PC-9 (cell line): ENCODE measurements around the gene CCDC85C. TPM values are rescaled to one million over a fixed set of nuclear protein-coding genes. Genes with fewer than 3 reads are reported as not detected.

Source experiments
- BruUV-seq: library from RNA; stranded (reverse); fragments of 400-500 nt; replicated peaks from 2 replicates; lab custom pipeline; 2021; lab: Mats Ljungman, UMichigan
- CTCF ChIA-PET: fragments of 300-600 bp; sonication (Branson Sonifier 250); formaldehyde crosslinking; loops from one replicate; lab custom pipeline; 2022; ENCODE audit warnings: antibody characterized with exemption; lab: Charles Lee
- POLR2A ChIA-PET: fragments of 300-600 bp; sonication (Branson Sonifier 250); formaldehyde crosslinking; loops from one replicate; lab custom pipeline; 2022; ENCODE audit warnings: antibody characterized with exemption; ENCODE audit not compliant: unreplicated experiment; lab: Charles Lee
- DNase-seq, 2 experiments: peaks; one replicate each; pipeline versions ENCODE4 v3.0.0 to v3.0.0-alpha.2; 2015 to 2022; ENCODE audit warnings: mixed read lengths in 1 of 2
- H2AFZ ChIP-seq: fragments of 200-600 bp; sonication (generic); 2 replicates; pipeline ENCODE4 v1.8.1; 2017; ENCODE audit warnings: antibody characterized with exemption
- H3F3A ChIP-seq: fragments of 200-600 bp; sonication (generic); 2 replicates; pipeline ENCODE4 v1.8.1; 2017; ENCODE audit warnings: antibody characterized with exemption, mild to moderate bottlenecking, low read depth; ENCODE audit not compliant: insufficient read depth
- H3K27ac ChIP-seq: fragments of 200-600 bp; sonication (generic); 2 replicates; pipeline ENCODE4 v1.6.1; 2016; ENCODE audit warnings: mixed run types
- H3K27me3 ChIP-seq: fragments of 200-600 bp; sonication (generic); 2 replicates; pipeline ENCODE4 v1.6.1; 2016; ENCODE audit warnings: low read depth, mixed run types; ENCODE audit not compliant: insufficient read depth
- H3K36me3 ChIP-seq: fragments of 200-600 bp; sonication (generic); 2 replicates; pipeline ENCODE4 v1.6.1; 2016; ENCODE audit warnings: low read depth, mixed run types
- H3K4me1 ChIP-seq: fragments of 200-600 bp; sonication (generic); replicated peaks from 2 replicates; pipeline ENCODE4 v1.6.1; 2016; ENCODE audit warnings: mixed run types; ENCODE audit not compliant: insufficient read depth
- H3K4me2 ChIP-seq: fragments of 200-600 bp; sonication (generic); 2 replicates; pipeline ENCODE4 v1.6.1; 2017; ENCODE audit warnings: mixed run types
- H3K4me3 ChIP-seq: fragments of 200-600 bp; sonication (generic); 2 replicates; pipeline ENCODE4 v1.6.1; 2016; ENCODE audit warnings: mixed run types
- H3K79me2 ChIP-seq: fragments of 200-600 bp; sonication (generic); 2 replicates; pipeline ENCODE4 v1.6.1; 2017; ENCODE audit warnings: low read depth, mixed run types
- H3K9me2 ChIP-seq: fragments of 200-600 bp; sonication (generic); 2 replicates; pipeline ENCODE4 v1.8.1; 2017; ENCODE audit warnings: mild to moderate bottlenecking; ENCODE audit not compliant: insufficient read depth
- H3K9me3 ChIP-seq: fragments of 200-600 bp; sonication (generic); 2 replicates; pipeline ENCODE4 v1.8.1; 2016; ENCODE audit warnings: low read depth; ENCODE audit not compliant: insufficient read depth
- H4K20me1 ChIP-seq: fragments of 200-600 bp; sonication (generic); 2 replicates; pipeline ENCODE4 v1.8.1; 2017; ENCODE audit not compliant: insufficient read depth
- CTCF ChIP-seq: fragments of 200-600 bp; sonication (generic); conservative IDR thresholded peaks from 2 replicates; pipeline ENCODE4 v1.6.1; 2017; ENCODE audit warnings: mixed run types, antibody characterized with exemption, mild to moderate bottlenecking, moderate library complexity
- EZH2 ChIP-seq: fragments of 200-600 bp; sonication (generic); IDR thresholded peaks from 2 replicates; pipeline ENCODE4 v1.8.0; 2017; ENCODE audit warnings: antibody characterized with exemption, low read depth
- intact Hi-C: fragments of 100-400 bp; cut with micrococcal nuclease; formaldehyde crosslinking; loops from one replicate; pipeline ENCODE4 v1.10.0; 2022; ENCODE audit not compliant: unreplicated experiment
- total RNA-seq: library from RNA; stranded (reverse); gene quantifications from 2 replicates; pipeline ENCODE4 v1.2.3, GENCODE V29; 2021

The CCDC85C gene
- total RNA-seq, 1 experiment from 2014 or later: 21.2 TPM

DNA sequence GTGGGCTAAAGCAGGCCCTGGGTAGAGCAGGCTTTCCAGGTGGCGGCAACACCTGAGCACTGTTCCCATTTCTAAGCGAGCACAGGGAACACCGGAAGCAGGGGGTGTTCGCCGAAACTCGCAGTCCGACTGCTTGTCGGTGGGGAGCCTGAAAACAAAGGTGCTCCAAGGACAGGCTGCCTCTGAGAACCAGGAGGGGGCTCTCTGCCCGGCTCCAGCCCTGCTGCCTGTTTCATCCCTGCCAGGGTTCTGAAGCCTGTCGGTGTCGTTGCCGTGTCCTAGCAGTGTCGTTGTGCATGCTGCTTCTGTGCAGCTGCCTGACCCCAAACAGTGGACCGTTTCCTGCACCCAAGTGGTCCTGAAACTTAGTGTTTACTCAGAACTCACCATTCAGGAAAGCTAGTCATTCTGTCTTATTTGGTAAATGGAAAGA is 101.0 kb downstream of the CCDC85C start:
- H3K4me3 ChIP-seq: no peak overlapping the region
- no peaks in the 10 kb centered on the region for H3K79me2 ChIP-seq
- H2AFZ ChIP-seq: no peak overlapping the region
- ChIA-PET CTCF (no interaction called here), POLR2A (no interaction called here)
- H3K4me2 ChIP-seq: no peak overlapping the region
- H3K9me3 ChIP-seq: no peaks in the 10 kb centered on the region
- no peaks in the 10 kb centered on the region for H3K9me2 ChIP-seq
- intact Hi-C loops: no loop called here
- DNase-seq: no peak
- no peaks in the 10 kb centered on the region for H3K27me3 ChIP-seq
- no peaks in the 10 kb centered on the region for H4K20me1 ChIP-seq
- H3K36me3 ChIP-seq: 0 out of 2 replicates have a peak, but pooled peaks cover 3% of the 10 kb centered on the region
- no TSS peak for BruUV-seq
- H3K27ac ChIP-seq: no peak overlapping the region
- H3K4me1 ChIP-seq: no peaks in the 10 kb centered on the region
- TF ChIP-seq CTCF: no peak
- TF ChIP-seq EZH2: no peak
- no peaks in the 10 kb centered on the region for H3F3A ChIP-seq

DNA sequence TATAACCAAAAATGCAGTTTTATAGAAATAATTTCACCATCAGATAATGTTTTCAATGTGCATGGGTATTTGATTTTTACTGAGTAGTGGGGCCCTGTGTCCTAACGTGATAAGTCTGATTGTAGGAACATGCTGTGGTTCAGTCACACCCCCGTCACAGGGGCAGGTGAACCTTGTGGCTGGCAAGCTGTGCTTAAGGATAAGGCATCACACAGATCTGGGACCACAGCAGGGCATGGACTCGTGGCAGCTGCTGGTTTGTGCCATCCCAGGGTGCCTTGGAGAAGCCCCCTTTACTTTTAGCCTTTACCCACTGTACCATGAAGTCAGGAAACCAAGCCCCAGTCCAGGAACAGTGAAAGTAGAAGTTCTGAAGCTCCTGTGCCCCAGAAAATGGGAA is 106.1 kb downstream of the CCDC85C start:
- BruUV-seq: no TSS peak
- Histone ChIP-seq H3K4me3 (no peak overlapping the region), H3F3A (no peaks in the 10 kb centered on the region), H3K4me1 (no peaks in the 10 kb centered on the region), H2AFZ (no peak overlapping the region), H3K36me3 (0 out of 2 replicates have a peak, but pooled peaks cover 9% of the 10 kb centered on the region), H3K9me2 (no peaks in the 10 kb centered on the region), H3K27ac (no peak overlapping the region), H3K27me3 (no peaks in the 10 kb centered on the region), H3K9me3 (no peaks in the 10 kb centered on the region), H3K4me2 (no peak overlapping the region), H3K79me2 (no peaks in the 10 kb centered on the region), H4K20me1 (no peaks in the 10 kb centered on the region)
- CTCF ChIA-PET: no interaction called here
- intact Hi-C loops: no loop called here
- DNase-seq: no peak
- POLR2A ChIA-PET: no interaction called here
- no peak for TF ChIP-seq EZH2

- CTCF ChIA-PET: no interaction called here
- POLR2A ChIA-PET: no interaction called here
- H3K36me3 ChIP-seq: 0 out of 2 replicates have a peak, but pooled peaks cover 9% of the 10 kb centered on the region
Measured at GRCh38 chr14:99497341-99497740, 106.7 kb downstream of the CCDC85C start.

More at GRCh38 chr14:99497341-99497740, 106.7 kb downstream of the CCDC85C start:
- no peak for DNase-seq
- Histone ChIP-seq H2AFZ (no peak overlapping the region), H3K27ac (no peak overlapping the region), H4K20me1 (peaks cover 3% of the 10 kb centered on the region; the same call in 1 of the 2 replicates), H3F3A (no peaks in the 10 kb centered on the region), H3K79me2 (no peaks in the 10 kb centered on the region), H3K4me3 (no peak overlapping the region), H3K27me3 (no peaks in the 10 kb centered on the region), H3K4me2 (no peak overlapping the region), H3K9me3 (no peaks in the 10 kb centered on the region), H3K4me1 (no peaks in the 10 kb centered on the region), H3K9me2 (no peaks in the 10 kb centered on the region)
- TF ChIP-seq EZH2 (no peak), CTCF (no peak)
- BruUV-seq: no TSS peak
- intact Hi-C loops: no loop called here
